Transverse colon (tissue), 4 donors: ENCODE measurements around the gene EYA2.

Source experiments
- EP300 ChIP-seq: sonication (generic); formaldehyde crosslinking; IDR thresholded peaks from one replicate; pipeline ENCODE4 v1.6.1; 2017; ENCODE audit warnings: antibody characterized with exemption, low read depth
- POLR2A ChIP-seq: fragments of 450-650 bp; IDR thresholded peaks from one replicate; pipeline ENCODE4 v1.6.1; 2016; ENCODE audit warnings: antibody characterized with exemption, mild to moderate bottlenecking, moderate library complexity
- POLR2AphosphoS5 ChIP-seq, 3 donors: sonication (generic); formaldehyde crosslinking; IDR thresholded peaks; one replicate each; pipeline ENCODE4 v1.6.1; 2016; ENCODE audit warnings: antibody characterized with exemption in 3 of 3
- TF ChIP-seq, protein P1 (sequence below), 5 experiments: fragments of 200-600 bp in 3 of 5; fragments of 450-650 bp in 2 of 5; sonication (generic) in 3 of 5; IDR thresholded peaks; 1 replicate in 2 of 5; 2 replicates in 3 of 5; pipeline ENCODE4 v1.5.1; 2016 to 2017; ENCODE audit warnings: antibody characterized with exemption in 5 of 5, inconsistent platforms in 3 of 5, mild to moderate bottlenecking in 2 of 5, moderate library complexity in 1 of 5

DNA sequence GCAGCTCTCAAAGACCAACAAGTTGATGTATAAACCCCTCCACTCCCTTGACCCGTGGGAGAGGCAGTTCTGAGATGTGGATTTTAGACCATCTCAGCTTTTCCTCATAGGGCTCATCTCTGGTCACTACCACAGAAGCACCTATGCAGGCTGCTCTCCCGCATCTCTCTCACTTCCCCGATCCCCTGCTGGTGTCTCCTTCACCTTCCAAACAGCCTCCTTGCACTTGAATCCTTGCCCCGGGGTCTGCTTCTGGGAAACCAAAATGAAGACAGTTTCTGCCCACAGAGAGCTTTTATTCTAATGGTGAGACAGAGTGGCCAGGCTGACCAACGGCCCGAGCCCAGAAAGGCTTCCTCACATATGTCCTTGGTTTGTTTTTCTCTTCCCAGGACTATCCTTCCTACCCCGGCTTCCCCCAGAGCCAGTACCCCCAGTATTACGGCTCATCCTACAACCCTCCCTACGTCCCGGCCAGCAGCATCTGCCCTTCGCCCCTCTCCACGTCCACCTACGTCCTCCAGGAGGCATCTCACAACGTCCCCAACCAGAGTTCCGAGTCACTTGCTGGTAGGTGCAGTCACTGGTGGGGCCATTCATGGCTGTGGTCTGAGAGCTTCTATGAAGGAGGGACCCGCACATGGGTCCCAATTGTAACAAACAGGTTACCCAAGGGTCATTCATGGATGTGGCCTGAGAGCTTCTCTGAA is 179.3 kb downstream of the EYA2 start:
- TF ChIP-seq POLR2AphosphoS5 (IDR thresholded peaks at IDR 0.05) = no peak
- TF ChIP-seq, protein P1, sequence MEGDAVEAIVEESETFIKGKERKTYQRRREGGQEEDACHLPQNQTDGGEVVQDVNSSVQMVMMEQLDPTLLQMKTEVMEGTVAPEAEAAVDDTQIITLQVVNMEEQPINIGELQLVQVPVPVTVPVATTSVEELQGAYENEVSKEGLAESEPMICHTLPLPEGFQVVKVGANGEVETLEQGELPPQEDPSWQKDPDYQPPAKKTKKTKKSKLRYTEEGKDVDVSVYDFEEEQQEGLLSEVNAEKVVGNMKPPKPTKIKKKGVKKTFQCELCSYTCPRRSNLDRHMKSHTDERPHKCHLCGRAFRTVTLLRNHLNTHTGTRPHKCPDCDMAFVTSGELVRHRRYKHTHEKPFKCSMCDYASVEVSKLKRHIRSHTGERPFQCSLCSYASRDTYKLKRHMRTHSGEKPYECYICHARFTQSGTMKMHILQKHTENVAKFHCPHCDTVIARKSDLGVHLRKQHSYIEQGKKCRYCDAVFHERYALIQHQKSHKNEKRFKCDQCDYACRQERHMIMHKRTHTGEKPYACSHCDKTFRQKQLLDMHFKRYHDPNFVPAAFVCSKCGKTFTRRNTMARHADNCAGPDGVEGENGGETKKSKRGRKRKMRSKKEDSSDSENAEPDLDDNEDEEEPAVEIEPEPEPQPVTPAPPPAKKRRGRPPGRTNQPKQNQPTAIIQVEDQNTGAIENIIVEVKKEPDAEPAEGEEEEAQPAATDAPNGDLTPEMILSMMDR (IDR thresholded peaks at IDR 0.05) = no peak
- no peak for TF ChIP-seq POLR2A
- no peak for TF ChIP-seq EP300
